Measurements from ENCODE around the gene ESR1.

- no peak for TF ChIP-seq CTCF (IDR thresholded peaks at IDR 0.05)
- no peak for TF ChIP-seq EZH2 (IDR thresholded peaks at IDR 0.05)
Measured at GRCh38 chr6:152086223-152086873, 278.9 kb downstream of the ESR1 start.
